WTC11 (cell line): ENCODE data around the gene MMP17. TPM values are rescaled to one million over a fixed set of nuclear protein-coding genes. Genes with fewer than 3 reads are reported as not detected.

Experiments
- ATAC-seq: fragments of 200-7000 bp; cut with Tn5 transposase; 2 replicates; pipeline ENCODE4 v1.10.0; 2021; ENCODE audit warnings: mild to moderate bottlenecking, moderate library complexity
- CTCF ChIA-PET: fragments of 300-600 bp; sonication (Branson Sonifier 250); formaldehyde crosslinking; loops from one replicate; lab custom pipeline; 2021; ENCODE audit warnings: antibody characterized with exemption; lab: Charles Lee
- POLR2A ChIA-PET: fragments of 350-600 bp; sonication (Branson Sonifier 250); formaldehyde crosslinking; loops from one replicate; lab custom pipeline; 2021; ENCODE audit warnings: antibody characterized with exemption; lab: Charles Lee
- DNase-seq: peaks from one replicate; pipeline ENCODE4 v3.0.0; 2021; ENCODE audit warnings: low spot score
- H3K27ac Mint-ChIP-seq: 2 replicates; pipeline ENCODE4 v1.8.0; 2021; ENCODE audit warnings: mixed read lengths
- H3K27me3 Mint-ChIP-seq: 2 replicates; pipeline ENCODE4 v1.8.0; 2021; ENCODE audit warnings: low read depth, mild to moderate bottlenecking, moderate library complexity, mixed read lengths
- H3K36me3 Mint-ChIP-seq: 2 replicates; pipeline ENCODE4 v1.8.0; 2021; ENCODE audit warnings: mixed read lengths
- H3K4me1 Mint-ChIP-seq: 2 replicates; pipeline ENCODE4 v1.8.0; 2022; ENCODE audit warnings: mixed read lengths
- H3K4me3 Mint-ChIP-seq: 2 replicates; pipeline ENCODE4 v1.8.0; 2021; ENCODE audit warnings: mild to moderate bottlenecking, moderate library complexity, mixed read lengths
- H3K9me3 Mint-ChIP-seq: 2 replicates; pipeline ENCODE4 v1.8.0; 2021; ENCODE audit warnings: mixed read lengths
- ESRRA ChIP-seq: sonication (generic); formaldehyde crosslinking; IDR thresholded peaks from 2 replicates; pipeline ENCODE4 v1.8.1; 2022; ENCODE audit warnings: mild to moderate bottlenecking, missing genetic modification reagents, borderline replicate concordance
- GRHL2 ChIP-seq: fragments of 250-450 bp; sonication (Bioruptor Pico); IDR thresholded peaks from 2 replicates; pipeline ENCODE4 v1.8.0; 2022; ENCODE audit warnings: mild to moderate bottlenecking, moderate library complexity; ENCODE audit not compliant: insufficient replicate concordance, severe bottlenecking
- MAX ChIP-seq: sonication (generic); formaldehyde crosslinking; IDR thresholded peaks from 2 replicates; pipeline ENCODE4 v1.8.0; 2022; ENCODE audit warnings: mild to moderate bottlenecking, missing genetic modification reagents
- NFATC4 ChIP-seq: fragments of 250-450 bp; sonication (Bioruptor Pico); IDR thresholded peaks from 2 replicates; pipeline ENCODE4 v1.9.0; 2021; ENCODE audit warnings: mild to moderate bottlenecking
- RORB ChIP-seq: fragments of 250-450 bp; sonication (Bioruptor Pico); IDR thresholded peaks from 2 replicates; pipeline ENCODE4 v1.9.0; 2021; ENCODE audit warnings: mild to moderate bottlenecking
- SP1 ChIP-seq: sonication (generic); formaldehyde crosslinking; conservative IDR thresholded peaks from 2 replicates; pipeline ENCODE4 v1.8.1; 2022; ENCODE audit warnings: missing genetic modification reagents
- TCF7 ChIP-seq: sonication (generic); formaldehyde crosslinking; IDR thresholded peaks from 2 replicates; pipeline ENCODE4 v1.8.0; 2022; ENCODE audit warnings: mild to moderate bottlenecking, low read depth, missing genetic modification reagents, moderate library complexity
- ZNF138 ChIP-seq: sonication (generic); formaldehyde crosslinking; conservative IDR thresholded peaks from 2 replicates; pipeline ENCODE4 v1.8.1; 2022; ENCODE audit warnings: mild to moderate bottlenecking, moderate library complexity, missing genetic modification reagents
- ZNF219 ChIP-seq: sonication (generic); formaldehyde crosslinking; IDR thresholded peaks from 2 replicates; pipeline ENCODE4 v1.8.0; 2023; ENCODE audit warnings: missing genetic modification reagents, mild to moderate bottlenecking, borderline replicate concordance
- ZNF396 ChIP-seq: fragments of 250-450 bp; sonication (Bioruptor Pico); IDR thresholded peaks from 2 replicates; pipeline ENCODE4 v1.8.0; 2021; ENCODE audit warnings: mild to moderate bottlenecking, moderate library complexity, borderline replicate concordance
- ZNF532 ChIP-seq: fragments of 250-450 bp; sonication (Bioruptor Pico); IDR thresholded peaks from 2 replicates; pipeline ENCODE4 v1.9.0; 2021; ENCODE audit warnings: mild to moderate bottlenecking, borderline replicate concordance
- total RNA-seq: library from RNA; stranded (reverse); gene quantifications from 3 replicates; pipeline ENCODE4 v1.2.3, GENCODE V29; 2021
- TF ChIP-seq, protein P1 (sequence below): fragments of 250-450 bp; sonication (Bioruptor Pico); conservative IDR thresholded peaks from 2 replicates; pipeline ENCODE4 v1.9.0; 2021; ENCODE audit warnings: mild to moderate bottlenecking
- TF ChIP-seq, protein P2 (sequence below): sonication (generic); formaldehyde crosslinking; IDR thresholded peaks from 2 replicates; pipeline ENCODE4 v1.8.1; 2023; ENCODE audit warnings: mild to moderate bottlenecking, missing genetic modification reagents
- TF ChIP-seq, protein P3 (sequence below): sonication (generic); formaldehyde crosslinking; IDR thresholded peaks from 2 replicates; pipeline ENCODE4 v1.8.1; 2022; ENCODE audit warnings: mild to moderate bottlenecking, missing genetic modification reagents, moderate library complexity, borderline replicate concordance
- TF ChIP-seq, protein P4 (sequence below): sonication (generic); formaldehyde crosslinking; conservative IDR thresholded peaks from 2 replicates; pipeline ENCODE4 v1.8.1; 2022; ENCODE audit warnings: mild to moderate bottlenecking, missing genetic modification reagents
- TF ChIP-seq, protein P5 (sequence below): sonication (generic); formaldehyde crosslinking; IDR thresholded peaks from 2 replicates; pipeline ENCODE4 v1.8.1; 2023; ENCODE audit warnings: mild to moderate bottlenecking, missing genetic modification reagents, moderate library complexity
- TF ChIP-seq, protein P6 (sequence below): fragments of 250-450 bp; sonication (Bioruptor Pico); IDR thresholded peaks from 2 replicates; pipeline ENCODE4 v1.9.0; 2021; ENCODE audit warnings: mild to moderate bottlenecking

MMP17 gene
- total RNA-seq, 1 experiment from 2014 or later = 67.1 TPM

GRCh38 chr12:131900397-131900796 is 72.2 kb downstream of the MMP17 start:
- DNase-seq (no peak), ATAC-seq (no peak)
- ChIA-PET CTCF (interaction anchor here (0.7 to 0.9 kb wide), 2 partner anchors 15 to 30 kb away, joined by 3 to 5 read pairs; no protein-coding TSS in a partner anchor), POLR2A (no interaction called here)
- H3K27ac Mint-ChIP-seq = peak overlapping the region; percentile 84
- H3K4me3 Mint-ChIP-seq = no peak overlapping the region
- no peaks in the 10 kb centered on the region for H3K9me3 Mint-ChIP-seq
- no peaks in the 10 kb centered on the region for H3K27me3 Mint-ChIP-seq
- no peaks in the 10 kb centered on the region for H3K36me3 Mint-ChIP-seq
- peaks cover 6% of the 10 kb centered on the region; the same call in 1 of the 2 replicates for H3K4me1 Mint-ChIP-seq
- TF ChIP-seq ZNF219 (CRISPR knock-in tag) = no peak
- TF ChIP-seq, protein P1, sequence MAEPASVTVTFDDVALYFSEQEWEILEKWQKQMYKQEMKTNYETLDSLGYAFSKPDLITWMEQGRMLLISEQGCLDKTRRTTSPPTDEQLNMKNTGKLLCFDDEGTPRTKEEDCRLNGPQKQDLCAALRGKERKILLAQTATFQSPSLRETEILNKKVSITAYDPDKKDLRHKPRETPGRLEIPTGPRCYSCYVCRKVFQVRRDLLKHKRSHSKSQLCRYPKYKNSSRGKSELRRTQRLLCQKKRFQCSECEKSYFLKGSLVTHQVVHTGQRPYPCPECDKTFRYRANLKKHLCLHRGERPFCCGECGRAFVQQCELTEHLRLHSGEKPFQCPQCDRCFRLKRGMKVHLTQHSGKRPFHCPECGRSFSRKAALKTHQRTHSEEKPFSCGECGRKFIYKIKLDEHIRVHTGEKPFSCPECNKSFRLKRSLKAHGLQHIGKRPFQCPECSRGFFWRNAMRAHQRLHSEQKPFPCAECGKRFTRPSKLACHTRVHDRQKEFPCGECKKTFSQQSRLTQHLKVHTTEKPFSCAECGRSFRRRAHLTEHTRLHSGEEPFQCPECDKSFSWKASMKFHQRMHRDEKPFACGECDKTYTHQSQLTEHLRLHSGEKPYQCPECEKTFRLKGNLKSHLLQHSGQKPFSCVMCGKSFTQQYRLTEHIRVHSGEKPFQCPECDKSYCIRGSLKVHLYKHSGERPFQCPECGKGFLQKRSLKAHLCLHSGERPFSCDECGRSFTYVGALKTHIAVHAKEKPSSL (CRISPR knock-in tag) = no peak
- TF ChIP-seq, protein P2, sequence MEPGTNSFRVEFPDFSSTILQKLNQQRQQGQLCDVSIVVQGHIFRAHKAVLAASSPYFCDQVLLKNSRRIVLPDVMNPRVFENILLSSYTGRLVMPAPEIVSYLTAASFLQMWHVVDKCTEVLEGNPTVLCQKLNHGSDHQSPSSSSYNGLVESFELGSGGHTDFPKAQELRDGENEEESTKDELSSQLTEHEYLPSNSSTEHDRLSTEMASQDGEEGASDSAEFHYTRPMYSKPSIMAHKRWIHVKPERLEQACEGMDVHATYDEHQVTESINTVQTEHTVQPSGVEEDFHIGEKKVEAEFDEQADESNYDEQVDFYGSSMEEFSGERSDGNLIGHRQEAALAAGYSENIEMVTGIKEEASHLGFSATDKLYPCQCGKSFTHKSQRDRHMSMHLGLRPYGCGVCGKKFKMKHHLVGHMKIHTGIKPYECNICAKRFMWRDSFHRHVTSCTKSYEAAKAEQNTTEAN (CRISPR knock-in tag) = no peak
- TF ChIP-seq, protein P3, sequence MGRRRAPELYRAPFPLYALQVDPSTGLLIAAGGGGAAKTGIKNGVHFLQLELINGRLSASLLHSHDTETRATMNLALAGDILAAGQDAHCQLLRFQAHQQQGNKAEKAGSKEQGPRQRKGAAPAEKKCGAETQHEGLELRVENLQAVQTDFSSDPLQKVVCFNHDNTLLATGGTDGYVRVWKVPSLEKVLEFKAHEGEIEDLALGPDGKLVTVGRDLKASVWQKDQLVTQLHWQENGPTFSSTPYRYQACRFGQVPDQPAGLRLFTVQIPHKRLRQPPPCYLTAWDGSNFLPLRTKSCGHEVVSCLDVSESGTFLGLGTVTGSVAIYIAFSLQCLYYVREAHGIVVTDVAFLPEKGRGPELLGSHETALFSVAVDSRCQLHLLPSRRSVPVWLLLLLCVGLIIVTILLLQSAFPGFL (CRISPR knock-in tag) = no peak
- no peak for TF ChIP-seq SP1 (CRISPR knock-in tag)
- no peak for TF ChIP-seq ESRRA
- TF ChIP-seq ZNF138 (CRISPR knock-in tag) = no peak
- TF ChIP-seq, protein P4, sequence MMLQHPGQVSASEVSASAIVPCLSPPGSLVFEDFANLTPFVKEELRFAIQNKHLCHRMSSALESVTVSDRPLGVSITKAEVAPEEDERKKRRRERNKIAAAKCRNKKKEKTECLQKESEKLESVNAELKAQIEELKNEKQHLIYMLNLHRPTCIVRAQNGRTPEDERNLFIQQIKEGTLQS (CRISPR knock-in tag) = no peak
- TF ChIP-seq TCF7 (CRISPR knock-in tag) = no peak
- TF ChIP-seq, protein P5, sequence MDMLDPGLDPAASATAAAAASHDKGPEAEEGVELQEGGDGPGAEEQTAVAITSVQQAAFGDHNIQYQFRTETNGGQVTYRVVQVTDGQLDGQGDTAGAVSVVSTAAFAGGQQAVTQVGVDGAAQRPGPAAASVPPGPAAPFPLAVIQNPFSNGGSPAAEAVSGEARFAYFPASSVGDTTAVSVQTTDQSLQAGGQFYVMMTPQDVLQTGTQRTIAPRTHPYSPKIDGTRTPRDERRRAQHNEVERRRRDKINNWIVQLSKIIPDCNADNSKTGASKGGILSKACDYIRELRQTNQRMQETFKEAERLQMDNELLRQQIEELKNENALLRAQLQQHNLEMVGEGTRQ (CRISPR knock-in tag) = no peak
- TF ChIP-seq RORB (CRISPR knock-in tag) = no peak
- no peak for TF ChIP-seq ZNF532
- TF ChIP-seq NFATC4 = no peak
- no peak for TF ChIP-seq MAX (CRISPR knock-in tag)
- TF ChIP-seq ZNF396 (CRISPR knock-in tag) = no peak
- TF ChIP-seq, protein P6, sequence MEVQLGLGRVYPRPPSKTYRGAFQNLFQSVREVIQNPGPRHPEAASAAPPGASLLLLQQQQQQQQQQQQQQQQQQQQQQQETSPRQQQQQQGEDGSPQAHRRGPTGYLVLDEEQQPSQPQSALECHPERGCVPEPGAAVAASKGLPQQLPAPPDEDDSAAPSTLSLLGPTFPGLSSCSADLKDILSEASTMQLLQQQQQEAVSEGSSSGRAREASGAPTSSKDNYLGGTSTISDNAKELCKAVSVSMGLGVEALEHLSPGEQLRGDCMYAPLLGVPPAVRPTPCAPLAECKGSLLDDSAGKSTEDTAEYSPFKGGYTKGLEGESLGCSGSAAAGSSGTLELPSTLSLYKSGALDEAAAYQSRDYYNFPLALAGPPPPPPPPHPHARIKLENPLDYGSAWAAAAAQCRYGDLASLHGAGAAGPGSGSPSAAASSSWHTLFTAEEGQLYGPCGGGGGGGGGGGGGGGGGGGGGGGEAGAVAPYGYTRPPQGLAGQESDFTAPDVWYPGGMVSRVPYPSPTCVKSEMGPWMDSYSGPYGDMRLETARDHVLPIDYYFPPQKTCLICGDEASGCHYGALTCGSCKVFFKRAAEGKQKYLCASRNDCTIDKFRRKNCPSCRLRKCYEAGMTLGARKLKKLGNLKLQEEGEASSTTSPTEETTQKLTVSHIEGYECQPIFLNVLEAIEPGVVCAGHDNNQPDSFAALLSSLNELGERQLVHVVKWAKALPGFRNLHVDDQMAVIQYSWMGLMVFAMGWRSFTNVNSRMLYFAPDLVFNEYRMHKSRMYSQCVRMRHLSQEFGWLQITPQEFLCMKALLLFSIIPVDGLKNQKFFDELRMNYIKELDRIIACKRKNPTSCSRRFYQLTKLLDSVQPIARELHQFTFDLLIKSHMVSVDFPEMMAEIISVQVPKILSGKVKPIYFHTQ (CRISPR knock-in tag) = no peak
- no peak for TF ChIP-seq GRHL2
